HG02885 (cell line): ENCODE results near the gene LRRN4.

Experiments used
- ATAC-seq: cut with Tn5 transposase; IDR thresholded peaks from one replicate; pipeline ENCODE4 v1.9.1; 2021; ENCODE audit warnings: mild to moderate bottlenecking; ENCODE audit not compliant: unreplicated experiment, poor library complexity

The LRRN4 gene

GRCh38 chr20:6053776-6054688 is at the start of gene LRRN4:
Gene LRRN4, minus strand, starts transcription at chr20:6054060. Its CDS starts 1,261 bp downstream, at chr20:6052799.
- no peak for ATAC-seq

DNA sequence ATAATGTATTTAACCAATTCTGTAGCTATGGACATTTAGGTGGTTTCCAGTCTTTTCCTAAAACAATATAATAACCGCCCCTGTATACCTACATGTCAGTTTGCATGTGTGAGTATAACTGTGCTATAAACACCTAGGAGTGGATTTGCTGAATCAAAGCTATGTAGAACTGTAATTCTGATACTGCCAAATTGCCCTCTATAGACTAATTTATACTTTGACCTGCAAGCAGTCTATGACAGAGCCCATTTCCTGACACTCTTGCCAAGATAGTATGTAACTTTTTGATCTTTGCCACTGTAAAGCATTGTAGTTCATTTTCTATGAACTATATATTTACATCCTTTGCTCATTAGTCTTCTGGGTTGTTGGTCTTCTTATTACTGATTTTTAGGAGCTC is 49.4 kb upstream of the LRRN4 start:
- no peak for ATAC-seq

- no peak for ATAC-seq
Measured at GRCh38 chr20:6101346-6101745, 47.5 kb upstream of the LRRN4 start.

GRCh38 chr20:6100246-6100645 is 46.4 kb upstream of the LRRN4 start:
- no peak for ATAC-seq

- no peak for ATAC-seq
Measured at GRCh38 chr20:6099819-6100218, 46.0 kb upstream of the LRRN4 start.

DNA sequence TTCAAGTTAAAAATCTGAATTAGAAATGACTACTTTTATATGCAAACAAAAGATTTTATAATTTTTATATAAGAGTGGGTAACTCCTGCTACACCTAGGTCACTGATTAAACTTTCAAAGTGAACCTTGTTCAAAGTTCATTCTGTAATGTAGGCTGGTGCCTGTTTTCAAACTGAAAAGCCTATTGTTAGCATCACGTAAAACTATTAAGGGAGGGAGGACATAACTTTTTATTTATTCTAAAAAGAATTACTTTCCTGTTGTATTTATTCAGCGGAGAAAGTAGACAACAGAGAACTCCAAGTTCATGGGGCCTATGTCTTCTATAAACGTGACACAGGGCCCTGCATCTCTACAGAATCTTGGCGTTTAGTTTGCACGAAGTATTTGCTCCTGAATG is 41.5 kb upstream of the LRRN4 start:
- no peak for ATAC-seq

- no peak for ATAC-seq
Measured at GRCh38 chr20:6094565-6094964, 40.7 kb upstream of the LRRN4 start.

- no peak for ATAC-seq
Measured at GRCh38 chr20:6094063-6094462, 40.2 kb upstream of the LRRN4 start.

DNA sequence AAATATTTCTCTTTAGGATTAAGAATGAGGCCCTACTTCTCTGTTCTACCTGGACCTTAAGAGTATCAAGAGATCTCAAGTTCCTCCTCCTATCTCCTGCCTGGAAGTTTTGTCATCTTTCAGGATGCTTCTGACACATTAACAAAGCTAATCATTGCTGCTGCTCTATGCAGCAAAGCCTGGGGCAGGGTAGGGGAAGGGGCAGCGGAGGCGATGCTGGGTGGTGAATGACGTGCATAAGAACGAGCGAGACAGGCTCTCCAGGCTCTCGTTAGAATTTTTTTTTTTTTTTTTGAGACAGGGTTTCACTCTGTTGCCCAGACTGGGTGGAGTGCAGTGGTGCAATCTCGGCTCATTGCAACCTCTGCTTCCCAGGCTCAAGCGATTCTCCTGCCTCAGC is 37.8 kb upstream of the LRRN4 start:
- ATAC-seq: no peak

GRCh38 chr20:6086868-6087267 is 33.0 kb upstream of the LRRN4 start:
- ATAC-seq: no peak

DNA sequence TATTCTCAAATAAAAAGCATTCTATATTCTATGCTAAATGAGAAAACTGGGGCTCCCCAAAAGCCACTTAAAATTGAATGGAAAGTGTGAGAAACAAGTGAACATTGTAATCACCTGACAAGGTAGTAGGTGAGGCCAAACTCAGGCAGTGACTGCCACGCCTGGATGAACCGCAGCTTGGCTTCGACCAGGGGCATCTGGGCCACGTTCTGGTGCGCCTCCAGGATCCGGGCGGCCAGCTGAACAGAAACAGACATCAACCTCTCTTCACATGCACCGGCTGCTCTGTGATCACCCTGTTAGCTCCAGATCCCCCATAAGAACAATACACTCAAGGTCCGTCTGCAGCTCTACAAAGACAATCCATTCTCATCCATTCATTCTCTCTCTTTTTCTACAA is 30.1 kb upstream of the LRRN4 start:
- ATAC-seq: no peak

GRCh38 chr20:6081236-6081635 is 27.4 kb upstream of the LRRN4 start:
- ATAC-seq: no peak

- ATAC-seq: no peak
Measured at GRCh38 chr20:6079016-6079415, 25.2 kb upstream of the LRRN4 start.

DNA sequence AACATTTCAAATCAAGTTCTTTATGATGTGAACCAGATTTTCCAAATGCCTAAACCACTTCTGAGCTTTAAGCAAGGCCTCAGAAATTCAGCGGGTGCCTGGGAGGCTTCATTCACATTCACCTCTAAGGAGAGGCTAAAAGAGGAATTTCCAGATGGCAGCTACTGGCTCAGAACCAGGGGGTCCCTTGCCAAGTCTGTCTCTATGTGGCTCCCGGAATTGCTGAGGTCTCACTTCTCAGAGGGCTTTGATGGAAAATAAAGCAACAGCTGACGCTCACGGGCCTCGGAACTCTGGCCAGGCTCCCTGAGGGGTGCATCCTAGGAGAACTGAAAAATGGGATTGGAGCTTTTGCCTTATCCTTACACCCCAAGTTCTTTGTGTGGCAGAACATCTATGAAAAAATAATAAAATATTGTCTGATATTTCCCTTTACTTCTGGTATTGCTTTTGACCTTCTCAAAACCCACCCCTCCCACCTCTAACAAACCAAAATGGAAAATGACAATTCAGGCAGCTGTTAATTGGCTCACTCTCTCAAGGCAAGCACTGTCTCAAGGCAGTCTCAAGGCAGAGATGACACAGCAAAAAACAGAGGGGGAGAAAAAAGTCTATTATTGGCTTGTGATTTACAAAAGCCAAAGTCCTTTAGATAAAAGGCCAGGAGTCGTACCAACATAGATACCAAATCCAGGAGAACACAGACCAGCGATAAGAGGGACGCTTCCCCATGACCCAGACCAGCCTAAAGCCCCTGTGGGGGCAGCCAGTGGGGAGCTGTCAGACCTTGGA is 21.8 kb upstream of the LRRN4 start:
- no peak for ATAC-seq

DNA sequence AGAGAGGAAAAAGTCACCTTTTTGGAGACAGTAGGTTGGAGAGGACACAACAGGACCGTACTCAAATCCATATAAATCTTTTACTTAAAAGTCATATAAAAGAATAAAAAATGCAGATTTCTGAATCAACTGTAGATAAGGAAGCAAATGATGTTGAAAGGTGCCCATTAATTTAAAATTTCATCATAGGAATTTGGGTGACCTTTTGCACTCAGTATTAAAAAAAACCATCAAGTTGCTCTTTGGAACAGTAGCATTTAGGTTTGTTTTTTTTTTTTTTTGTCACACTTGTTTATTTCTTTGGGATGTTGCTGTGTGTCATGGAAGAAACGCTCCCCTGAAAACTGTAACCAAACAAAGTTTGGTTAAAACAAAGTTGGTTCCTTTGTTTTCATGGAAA is 20.9 kb upstream of the LRRN4 start:
- ATAC-seq: no peak

- ATAC-seq: peak; percentile 87
Measured at GRCh38 chr20:6074145-6074561, 20.3 kb upstream of the LRRN4 start.

DNA sequence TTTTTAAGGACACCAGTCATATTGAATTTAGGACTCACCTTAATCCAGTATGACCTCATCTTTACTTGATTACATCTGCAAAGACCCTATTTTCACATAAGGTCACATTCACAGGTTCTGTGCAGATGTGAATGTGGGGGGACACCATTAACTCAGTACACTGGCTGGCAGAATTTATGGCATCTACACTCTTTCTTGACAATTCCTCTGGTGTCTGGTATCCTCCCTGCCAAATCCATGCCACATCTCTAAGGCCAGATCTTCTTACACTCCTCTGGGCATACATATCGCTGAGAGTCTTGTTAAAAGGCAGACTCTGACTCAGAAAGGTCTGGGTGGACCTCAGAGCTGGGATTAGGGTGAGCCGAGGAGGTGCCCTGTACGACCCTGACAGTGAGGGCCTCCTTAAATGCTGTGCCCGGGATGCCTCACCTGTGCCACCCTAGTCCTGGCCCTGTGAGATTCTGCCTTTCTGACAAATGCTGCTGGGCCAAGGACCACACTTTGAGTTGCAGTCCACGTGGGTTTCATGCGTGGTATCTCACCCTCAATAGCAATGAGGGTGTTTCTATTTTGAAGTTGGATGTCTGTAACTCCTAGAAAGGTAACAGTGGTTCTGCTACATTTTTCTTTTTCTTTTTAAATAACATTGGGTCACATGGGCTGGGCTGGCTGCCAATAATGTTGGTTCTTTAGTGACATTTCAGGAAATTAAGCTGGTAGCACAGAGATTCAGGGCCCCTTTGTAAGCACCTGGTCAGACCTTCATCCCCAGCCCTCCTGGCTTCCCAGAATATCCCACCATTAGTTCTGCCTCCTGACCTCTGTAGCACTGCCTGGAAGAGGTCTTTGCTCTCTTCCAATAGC is 17.2 kb upstream of the LRRN4 start:
- no peak for ATAC-seq

GRCh38 chr20:6069669-6070068 is 15.8 kb upstream of the LRRN4 start:
- ATAC-seq: no peak

DNA sequence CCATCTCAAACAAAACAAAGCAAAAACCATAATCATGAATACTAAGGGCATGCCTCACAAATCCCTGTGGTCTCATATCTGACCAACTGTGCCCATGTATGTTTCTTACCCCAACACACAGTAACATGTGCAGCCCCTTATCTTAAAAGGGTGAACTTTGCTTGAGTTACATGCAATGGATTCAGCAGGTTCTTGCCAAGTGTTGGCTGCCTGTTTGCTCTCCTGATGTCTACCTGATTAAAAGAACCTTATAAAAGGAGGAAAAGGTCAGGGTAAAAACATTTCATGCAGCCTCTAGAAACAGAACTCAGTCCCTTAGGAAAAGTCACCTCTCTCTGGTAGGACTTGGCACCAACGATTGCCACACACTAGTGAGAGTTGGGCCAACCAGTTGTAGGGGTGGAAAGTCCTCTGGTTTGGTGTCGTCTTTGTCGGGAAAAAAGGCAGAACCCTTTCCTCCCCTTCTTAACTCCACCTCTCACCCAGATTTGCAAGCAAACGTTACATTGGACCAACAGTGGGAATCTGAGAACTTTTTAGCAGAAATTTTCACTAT is 14.0 kb upstream of the LRRN4 start:
- ATAC-seq: no peak

DNA sequence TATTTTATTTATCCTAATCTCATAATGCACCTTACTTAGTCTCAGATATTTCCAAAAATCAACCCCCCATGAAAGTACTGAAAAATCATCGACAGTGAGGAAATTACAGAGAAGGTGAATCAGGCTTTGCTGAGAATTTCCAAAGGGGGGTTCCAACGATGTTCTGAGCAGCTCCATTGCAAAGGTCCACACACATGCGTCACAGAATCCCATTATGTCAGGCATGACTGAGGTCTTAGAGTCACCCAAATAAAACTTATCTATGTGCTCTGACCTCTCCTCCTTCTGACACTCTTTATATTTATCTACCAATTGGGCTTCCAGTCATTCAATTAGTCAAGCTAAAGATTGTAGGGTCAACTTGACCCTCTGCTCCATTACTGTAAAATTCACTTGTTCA is 12.7 kb upstream of the LRRN4 start:
- no peak for ATAC-seq
